DOHH2 (cell line): ENCODE measurements around the gene VPS26B.

Experiments used
- H3F3A ChIP-seq: fragments of 200-600 bp; sonication (generic), shearing (Covaris generic); 2 replicates; pipeline ENCODE4 v1.6.0; 2016; ENCODE audit warnings: antibody characterized with exemption, mild to moderate bottlenecking; ENCODE audit not compliant: control insufficient read depth, insufficient read depth
- H3K27ac ChIP-seq: fragments of 200-600 bp; sonication (generic); 2 replicates; pipeline ENCODE4 v1.5.1; 2014; ENCODE audit warnings: low read depth, mild to moderate bottlenecking, low read length, moderate library complexity
- H3K27me3 ChIP-seq: fragments of 200-600 bp; sonication (generic); 2 replicates; pipeline ENCODE4 v1.6.1; 2014; ENCODE audit warnings: mild to moderate bottlenecking, low read length, mixed read lengths; ENCODE audit not compliant: control insufficient read depth
- H3K36me3 ChIP-seq: fragments of 200-600 bp; sonication (generic); 2 replicates; pipeline ENCODE4 v1.6.1; 2014; ENCODE audit warnings: mild to moderate bottlenecking, low read length, moderate library complexity, mixed read lengths; ENCODE audit not compliant: control insufficient read depth
- H3K4me1 ChIP-seq: fragments of 200-600 bp; sonication (generic); 2 replicates; pipeline ENCODE4 v1.6.1; 2014; ENCODE audit warnings: mild to moderate bottlenecking, low read length, mixed read lengths; ENCODE audit not compliant: control insufficient read depth
- H3K4me2 ChIP-seq: fragments of 200-600 bp; sonication (generic); 2 replicates; pipeline ENCODE4 v1.6.0; 2014; ENCODE audit warnings: mild to moderate bottlenecking, low read length, moderate library complexity
- H3K4me3 ChIP-seq: fragments of 200-600 bp; sonication (generic); 2 replicates; pipeline ENCODE4 v1.5.1; 2014; ENCODE audit warnings: mild to moderate bottlenecking, low read length, mixed read lengths
- H3K79me2 ChIP-seq: fragments of 200-600 bp; sonication (generic); 2 replicates; pipeline ENCODE4 v1.6.1; 2014; ENCODE audit warnings: mild to moderate bottlenecking, low read length, mixed read lengths; ENCODE audit not compliant: control insufficient read depth
- H3K9me2 ChIP-seq: fragments of 200-600 bp; sonication (generic); replicated peaks from 2 replicates; pipeline ENCODE4 v1.6.1; 2014; ENCODE audit warnings: mild to moderate bottlenecking, low read length, mixed read lengths; ENCODE audit not compliant: control insufficient read depth
- H3K9me3 ChIP-seq: fragments of 200-600 bp; sonication (generic); 2 replicates; pipeline ENCODE4 v1.6.1; 2014; ENCODE audit warnings: antibody characterized with exemption, low read length, mixed read lengths; ENCODE audit not compliant: control insufficient read depth, insufficient read depth
- H4K20me1 ChIP-seq: fragments of 200-600 bp; sonication (generic); 2 replicates; pipeline ENCODE4 v1.6.0; 2014; ENCODE audit warnings: low read depth, mild to moderate bottlenecking, antibody characterized with exemption, low read length, moderate library complexity; ENCODE audit not compliant: control insufficient read depth, insufficient read depth
- CTCF ChIP-seq: fragments of 200-600 bp; sonication (generic); IDR thresholded peaks from one replicate; pipeline ENCODE4 v1.5.1; 2014; ENCODE audit warnings: antibody characterized with exemption, mild to moderate bottlenecking, low read depth, low read length; ENCODE audit not compliant: poor library complexity, severe bottlenecking
- EZH2phosphoT487 ChIP-seq: fragments of 200-600 bp; sonication (generic); IDR thresholded peaks from 2 replicates; pipeline ENCODE4 v1.6.1; 2017; ENCODE audit warnings: borderline replicate concordance, mild to moderate bottlenecking, antibody characterized with exemption, low read length, moderate library complexity, mixed read lengths

VPS26B gene

GRCh38 chr11:134257101-134257500 lies 32.6 kb downstream of the VPS26B start:
- Histone ChIP-seq H3K9me2 (no peaks in the 10 kb centered on the region), H3K4me1 (peaks cover 20% of the 10 kb centered on the region), H3K27me3 (no peaks in the 10 kb centered on the region), H3K79me2 (peaks cover 14% of the 10 kb centered on the region), H3F3A (no peaks in the 10 kb centered on the region), H4K20me1 (peaks cover 3% of the 10 kb centered on the region; the same call in 1 of the 2 replicates), H3K4me2 (no peak overlapping the region), H3K9me3 (no peaks in the 10 kb centered on the region), H3K27ac (no peak overlapping the region), H3K36me3 (peaks cover 20% of the 10 kb centered on the region), H3K4me3 (no peak overlapping the region)
- TF ChIP-seq CTCF: no peak
- TF ChIP-seq EZH2phosphoT487: no peak

- H3K4me1 ChIP-seq: peaks cover 15% of the 10 kb centered on the region
- H3K9me2 ChIP-seq: no peaks in the 10 kb centered on the region
- no peaks in the 10 kb centered on the region for H3F3A ChIP-seq
- H3K9me3 ChIP-seq: no peaks in the 10 kb centered on the region
- no peak overlapping the region for H3K4me3 ChIP-seq
- peaks cover 9% of the 10 kb centered on the region for H3K79me2 ChIP-seq
- H3K27me3 ChIP-seq: no peaks in the 10 kb centered on the region
- TF ChIP-seq EZH2phosphoT487 (no peak), CTCF (no peak)
- no peak overlapping the region for H3K27ac ChIP-seq
- no peak overlapping the region for H3K4me2 ChIP-seq
- H4K20me1 ChIP-seq: peaks cover 3% of the 10 kb centered on the region; the same call in 1 of the 2 replicates
- H3K36me3 ChIP-seq: peaks cover 21% of the 10 kb centered on the region
Measured at GRCh38 chr11:134258577-134258976, 34.1 kb downstream of the VPS26B start.

GRCh38 chr11:134260503-134260902 lies 36.0 kb downstream of the VPS26B start:
- Histone ChIP-seq H3K4me2 (no peak overlapping the region), H3K36me3 (peaks cover 21% of the 10 kb centered on the region), H3K27me3 (no peaks in the 10 kb centered on the region), H3F3A (no peaks in the 10 kb centered on the region), H3K27ac (no peak overlapping the region), H3K79me2 (no peaks in the 10 kb centered on the region), H3K9me2 (no peaks in the 10 kb centered on the region), H3K4me3 (no peak overlapping the region), H3K9me3 (no peaks in the 10 kb centered on the region), H3K4me1 (peaks cover 6% of the 10 kb centered on the region), H4K20me1 (0 out of 2 replicates have a peak, but pooled peaks cover 3% of the 10 kb centered on the region)
- no peak for TF ChIP-seq EZH2phosphoT487
- no peak for TF ChIP-seq CTCF

- Histone ChIP-seq H3F3A (no peaks in the 10 kb centered on the region), H4K20me1 (0 out of 2 replicates have a peak, but pooled peaks cover 3% of the 10 kb centered on the region), H3K4me2 (no peak overlapping the region), H3K79me2 (no peaks in the 10 kb centered on the region), H3K4me3 (no peak overlapping the region), H3K9me2 (no peaks in the 10 kb centered on the region), H3K27ac (no peak overlapping the region), H3K27me3 (no peaks in the 10 kb centered on the region), H3K4me1 (peaks cover 6% of the 10 kb centered on the region), H3K36me3 (peaks cover 21% of the 10 kb centered on the region), H3K9me3 (no peaks in the 10 kb centered on the region)
- TF ChIP-seq CTCF (no peak), EZH2phosphoT487 (no peak)
Measured at GRCh38 chr11:134260983-134261382, 36.5 kb downstream of the VPS26B start.
